HepG2 (cell line): ENCODE results near the gene CGB8. TPM values are rescaled to one million over a fixed set of nuclear protein-coding genes. Genes with fewer than 3 reads are reported as not detected.
A peak's percentile ranks its signal among the peaks of the same experiment; 100 is the strongest.

Source experiments
- ATAC-seq: fragments of 200-7000 bp; cut with Tn5 transposase; 3 replicates; pipeline ENCODE4 v1.9.1; 2020; ENCODE audit warnings: mild to moderate bottlenecking, moderate library complexity
- BruUV-seq: library from RNA; stranded (reverse); fragments of 400-500 nt; replicated peaks from 2 replicates; lab custom pipeline; 2021; lab: Mats Ljungman, UMichigan
- CTCF ChIA-PET: fragments of 300-600 bp; formaldehyde crosslinking; extraction: SDS; loops from one replicate; lab custom pipeline; 2021; ENCODE audit warnings: low total read pairs, inconsistent platforms, low intra/inter-chr PET ratio; lab: Yijun Ruan, JAX
- POLR2A ChIA-PET: fragments of 350-600 bp; sonication (Branson Sonifier 250); formaldehyde crosslinking; loops from one replicate; lab custom pipeline; 2020; ENCODE audit warnings: antibody characterized with exemption, inconsistent platforms; lab: Yijun Ruan, JAX
- DNase-seq: peaks from one replicate; pipeline ENCODE4 v3.0.0-alpha.2; 2015; ENCODE audit warnings: low spot score
- FAIRE-seq: peaks from 3 replicates; lab custom pipeline; 2011; peaks lifted over from hg19 to GRCh38; lab: Jason Lieb, UNC
- H2AFZ ChIP-seq: one replicate; pipeline ENCODE4 v1.6.1; 2011; ENCODE audit warnings: low read length, inconsistent platforms
- H3K27ac ChIP-seq: fragments of 300-600 bp; 3 replicates; pipeline ENCODE4 v1.8.0; 2011; ENCODE audit warnings: mixed run types, mild to moderate bottlenecking, mixed read lengths, low read length, inconsistent platforms; ENCODE audit not compliant: insufficient read depth; ENCODE audit errors: extremely low read length
- H3K27me3 ChIP-seq, 2 experiments: fragments of 200-600 bp in 1 of 2; 2 replicates in 1 of 2; 3 replicates in 1 of 2; pipeline versions ENCODE4 v1.6.0 to v1.8.0; 2011; ENCODE audit warnings: low read length in 2 of 2, mild to moderate bottlenecking in 2 of 2, moderate library complexity in 2 of 2, inconsistent platforms in 1 of 2; ENCODE audit not compliant: insufficient read depth in 2 of 2, control insufficient read depth in 1 of 2
- H3K36me3 ChIP-seq, 2 experiments: fragments of 200-600 bp in 1 of 2; replicated peaks in 1 of 2; 2 replicates in 1 of 2; 3 replicates in 1 of 2; pipeline versions ENCODE4 v1.5.1 to v1.8.0; 2011; ENCODE audit warnings: low read length in 2 of 2, inconsistent platforms in 1 of 2; ENCODE audit not compliant: insufficient read depth in 2 of 2, control insufficient read depth in 1 of 2
- H3K4me1 ChIP-seq: 2 replicates; pipeline ENCODE4 v1.5.1; 2012; ENCODE audit warnings: low read length, inconsistent platforms; ENCODE audit not compliant: insufficient read depth
- H3K4me2 ChIP-seq: 2 replicates; pipeline ENCODE4 v1.6.0; 2011; ENCODE audit warnings: low read depth, low read length, inconsistent platforms
- H3K4me3 ChIP-seq, 3 experiments: fragments of 200-600 bp in 1 of 3; sonication (generic), shearing (Covaris generic) in 1 of 3; replicated peaks in 1 of 3; 2 replicates each; pipeline ENCODE4 v1.5.1; 2011 to 2016; ENCODE audit warnings: low read length in 3 of 3, inconsistent platforms in 2 of 3, low read depth in 2 of 3, mild to moderate bottlenecking in 2 of 3, control low read depth in 1 of 3, mixed read lengths in 1 of 3; ENCODE audit not compliant: insufficient read depth in 1 of 3
- H3K79me2 ChIP-seq: one replicate; pipeline ENCODE4 v1.6.1; 2011; ENCODE audit warnings: low read length, inconsistent platforms; ENCODE audit not compliant: insufficient read depth
- H3K9ac ChIP-seq: 2 replicates; pipeline ENCODE4 v1.6.0; 2011; ENCODE audit warnings: mild to moderate bottlenecking, low read depth, low read length, inconsistent platforms; ENCODE audit not compliant: insufficient read depth
- H3K9me3 ChIP-seq: 2 replicates; pipeline ENCODE4 v1.5.1; 2012; ENCODE audit warnings: mild to moderate bottlenecking, low read length
- H4K20me1 ChIP-seq: 2 replicates; pipeline ENCODE4 v1.6.0; 2011; ENCODE audit warnings: inconsistent platforms, mild to moderate bottlenecking, low read length, moderate library complexity; ENCODE audit not compliant: insufficient read depth
- AGO2 ChIP-seq: fragments of 200-400 bp; formaldehyde crosslinking; optimal IDR thresholded peaks from 2 replicates; pipeline ENCODE3; 2017; ENCODE audit warnings: mild to moderate bottlenecking, low read depth, low read length, moderate library complexity
- RBFOX2 ChIP-seq: fragments of 200-400 bp; formaldehyde crosslinking; IDR thresholded peaks from 2 replicates; pipeline ENCODE4 v1.6.1; 2017; ENCODE audit warnings: low read depth, mild to moderate bottlenecking, low read length
- WGBS: methylation state at CpG from one replicate; pipeline ENCODE4 v1.1.6; 2017; ENCODE audit warnings: low lambda C conversion rate; 5-methylcytosine and 5-hydroxymethylcytosine counted together
- in situ Hi-C: cut with HindIII; loops from 2 replicates; pipeline ENCODE4 v1.10.0; 2017; ENCODE audit warnings: low pct_unique_long_range_greater_than_20kb; ENCODE audit not compliant: extremely low pct_ligation_motif_present
- intact Hi-C: fragments of 100-400 bp; cut with micrococcal nuclease; formaldehyde crosslinking; loops from one replicate; pipeline ENCODE4 v1.10.0; 2022; ENCODE audit not compliant: unreplicated experiment
- polyA plus RNA-seq, 8 experiments: library from polyadenylated mRNA; depleted of rRNA in 3 of 8; stranded (reverse) in 7 of 8; unstranded in 1 of 8; fragments of >200 nt; fragmentation: Illumina TruSeq in 4 of 8; extraction: Trizol in 4 of 8; gene quantifications; 2 replicates each; pipeline versions ENCODE4 v1.2.1 to v1.2.3, GENCODE V29; 2011 to 2016; ENCODE audit warnings: low read depth in 4 of 8, missing spikeins in 1 of 8, mixed read lengths in 1 of 8; ENCODE audit not compliant: insufficient read depth in 1 of 8
- total RNA-seq, 5 experiments: library from RNA; depleted of rRNA; stranded (reverse); fragments of >200 nt; fragmentation: Illumina TruSeq; extraction: Trizol; gene quantifications; 2 replicates each; pipeline ENCODE4 v1.2.3, GENCODE V29; 2016; ENCODE audit warnings: low read depth in 1 of 5
- TF ChIP-seq, protein P1 (sequence below): sonication (generic); formaldehyde crosslinking; IDR thresholded peaks from 2 replicates; pipeline ENCODE4 v1.4.0; 2020; ENCODE audit warnings: missing genetic modification reagents, borderline replicate concordance

The CGB8 gene
- total and polyA plus RNA-seq, 2 of the 13 experiments (the other 11 are each of a cell fraction or from before 2014, with no cell fraction given), result not detected

- no peaks in the 10 kb centered on the region for H3K27me3 ChIP-seq
- H4K20me1 ChIP-seq, result peaks cover 32% of the 10 kb centered on the region
- H3K27ac ChIP-seq, result no peak overlapping the region
- H3K4me1 ChIP-seq, result no peaks in the 10 kb centered on the region
- BruUV-seq, result no TSS peak
- intact Hi-C loops, result loop anchor here (5.0 kb wide), 1 partner anchor 53 kb away; no protein-coding TSS in a partner anchor
- 96% methylated on average over 23 of the region's 23 CpGs for WGBS
- CTCF ChIA-PET, result no interaction called here
- H3K79me2 ChIP-seq, result peaks cover 31% of the 10 kb centered on the region
- in situ Hi-C loops, result loop anchor here (10.0 kb wide), 1 partner anchor 100 kb away; no protein-coding TSS in a partner anchor
- DNase-seq, result no peak
- H3K36me3 ChIP-seq, result peaks cover 44 to 82% of the 10 kb centered on the region in 2 experiments
- TF ChIP-seq, protein P1, sequence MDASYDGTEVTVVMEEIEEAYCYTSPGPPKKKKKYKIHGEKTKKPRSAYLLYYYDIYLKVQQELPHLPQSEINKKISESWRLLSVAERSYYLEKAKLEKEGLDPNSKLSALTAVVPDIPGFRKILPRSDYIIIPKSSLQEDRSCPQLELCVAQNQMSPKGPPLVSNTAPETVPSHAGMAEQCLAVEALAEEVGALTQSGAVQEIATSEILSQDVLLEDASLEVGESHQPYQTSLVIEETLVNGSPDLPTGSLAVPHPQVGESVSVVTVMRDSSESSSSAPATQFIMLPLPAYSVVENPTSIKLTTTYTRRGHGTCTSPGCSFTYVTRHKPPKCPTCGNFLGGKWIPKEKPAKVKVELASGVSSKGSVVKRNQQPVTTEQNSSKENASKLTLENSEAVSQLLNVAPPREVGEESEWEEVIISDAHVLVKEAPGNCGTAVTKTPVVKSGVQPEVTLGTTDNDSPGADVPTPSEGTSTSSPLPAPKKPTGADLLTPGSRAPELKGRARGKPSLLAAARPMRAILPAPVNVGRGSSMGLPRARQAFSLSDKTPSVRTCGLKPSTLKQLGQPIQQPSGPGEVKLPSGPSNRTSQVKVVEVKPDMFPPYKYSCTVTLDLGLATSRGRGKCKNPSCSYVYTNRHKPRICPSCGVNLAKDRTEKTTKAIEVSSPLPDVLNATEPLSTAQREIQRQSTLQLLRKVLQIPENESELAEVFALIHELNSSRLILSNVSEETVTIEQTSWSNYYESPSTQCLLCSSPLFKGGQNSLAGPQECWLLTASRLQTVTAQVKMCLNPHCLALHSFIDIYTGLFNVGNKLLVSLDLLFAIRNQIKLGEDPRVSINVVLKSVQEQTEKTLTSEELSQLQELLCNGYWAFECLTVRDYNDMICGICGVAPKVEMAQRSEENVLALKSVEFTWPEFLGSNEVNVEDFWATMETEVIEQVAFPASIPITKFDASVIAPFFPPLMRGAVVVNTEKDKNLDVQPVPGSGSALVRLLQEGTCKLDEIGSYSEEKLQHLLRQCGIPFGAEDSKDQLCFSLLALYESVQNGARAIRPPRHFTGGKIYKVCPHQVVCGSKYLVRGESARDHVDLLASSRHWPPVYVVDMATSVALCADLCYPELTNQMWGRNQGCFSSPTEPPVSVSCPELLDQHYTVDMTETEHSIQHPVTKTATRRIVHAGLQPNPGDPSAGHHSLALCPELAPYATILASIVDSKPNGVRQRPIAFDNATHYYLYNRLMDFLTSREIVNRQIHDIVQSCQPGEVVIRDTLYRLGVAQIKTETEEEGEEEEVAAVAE (CRISPR knock-in tag), result no peak
- TF ChIP-seq AGO2 (peak; percentile 40), RBFOX2 (peak; percentile 56)
- TF ChIP-seq, all 625 proteins: peak for 2
- POLR2A ChIA-PET, result interaction anchor here (1.4 kb wide), 1 partner anchor 20 kb away, joined by 4 read pairs; the partner anchor contains the start of gene LIN7B
- no peak overlapping the region for H3K9ac ChIP-seq
- ATAC-seq (no peak), FAIRE-seq (no peak)
- no peaks in the 10 kb centered on the region for H3K9me3 ChIP-seq
- H3K4me2 ChIP-seq, result no peak overlapping the region
- H3K4me3 ChIP-seq, result no peak overlapping the region
- no peak overlapping the region for H2AFZ ChIP-seq
Measured at GRCh38 chr19:49094505-49095482, 45.9 kb upstream of the CGB8 start.
